ENCODE results near the gene TRIM54. TPM values are rescaled to one million over a fixed set of nuclear protein-coding genes. Genes with fewer than 3 reads are reported as not detected.

The TRIM54 gene
- total and polyA plus RNA-seq, 2 of the 8 experiments (the other 6 are each of a cell fraction or from before 2014, with no cell fraction given): 3.9 to 5.8 TPM

DNA sequence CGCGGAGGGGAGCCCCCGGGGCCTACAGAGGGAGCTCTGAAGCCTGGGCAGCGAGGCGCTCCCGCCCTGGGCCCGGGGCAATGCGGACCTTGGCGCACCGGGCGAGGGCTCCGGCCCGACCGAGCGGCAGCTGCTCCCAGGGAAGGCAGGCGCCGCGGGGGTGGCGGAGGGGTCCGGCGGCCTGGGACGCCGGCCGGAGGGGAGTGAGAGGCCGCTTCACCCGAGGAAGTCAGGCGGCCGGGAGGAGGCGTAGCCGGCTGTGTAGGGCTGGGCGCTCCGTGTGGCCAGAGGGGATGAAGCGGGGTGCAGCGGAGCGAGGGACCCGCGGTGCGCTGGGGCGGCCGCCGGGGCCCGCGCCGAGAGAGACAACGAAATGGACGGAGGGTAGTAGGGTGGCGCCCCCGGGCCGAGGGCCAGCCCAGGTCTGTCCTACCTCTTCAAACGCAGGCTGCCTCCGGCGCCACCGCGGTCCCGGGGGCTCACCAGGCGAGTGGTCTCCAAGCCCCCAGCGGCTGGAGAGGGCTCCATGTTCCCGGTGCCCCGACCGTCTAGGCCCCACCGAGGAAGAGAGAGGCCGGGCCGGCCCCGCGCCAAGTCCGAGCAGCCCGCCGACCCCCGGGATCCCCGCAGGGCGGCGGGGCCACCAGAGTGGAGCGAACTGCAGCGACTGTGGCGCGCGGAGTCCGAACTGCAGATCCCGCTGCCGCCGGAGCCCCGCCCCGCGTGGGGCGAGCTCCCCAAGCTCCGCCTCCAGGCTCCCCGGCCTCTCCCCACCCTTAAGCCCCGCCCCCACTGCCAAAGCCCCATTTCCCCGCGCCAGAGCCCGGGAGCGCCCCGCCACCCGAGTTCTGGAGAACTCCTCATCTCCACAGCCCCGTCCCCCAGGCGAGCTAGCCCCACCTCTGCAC, 19.6 kb upstream of the TRIM54 start, which contains the start of gene SLC30A3 (continued):
- TF ChIP-seq NANOG (IDR thresholded peaks at IDR 0.05; ENCODE audit: insufficient read depth, low read depth, low read length, poor library complexity, severe bottlenecking): no peak
- peak; percentile 64 for TF ChIP-seq ASH2L (IDR thresholded peaks at IDR 0.05; ENCODE audit: low read length)
- no peak for TF ChIP-seq SP4 (IDR thresholded peaks at IDR 0.05; ENCODE audit: low read length)
- no peak for TF ChIP-seq CTBP2 (IDR thresholded peaks at IDR 0.05; ENCODE audit: borderline replicate concordance, insufficient read depth, insufficient read length, low read length)
- no peak for TF ChIP-seq EZH2 (IDR thresholded peaks at IDR 0.05; ENCODE audit: low read depth, low read length, severe bottlenecking)
- TF ChIP-seq CHD2 (IDR thresholded peaks at IDR 0.05; ENCODE audit: low read length): no peak
- 0 out of 2 replicates have a peak, but pooled peaks have one; percentile 30 for TF ChIP-seq TAF1 (IDR thresholded peaks at IDR 0.05; ENCODE audit: low read depth, low read length)
- no peak for TF ChIP-seq BACH1 (IDR thresholded peaks at IDR 0.05; ENCODE audit: low read length)
- peak; percentile 30 for TF ChIP-seq PHF8 (conservative IDR thresholded peaks at IDR 0.05; ENCODE audit: low read depth, low read length)
- TF ChIP-seq RXRA (IDR thresholded peaks at IDR 0.05; ENCODE audit: insufficient read depth, low read depth, low read length): no peak
- no peak for TF ChIP-seq SP1 (IDR thresholded peaks at IDR 0.05; ENCODE audit: low read depth, low read length)
- no peak for TF ChIP-seq EP300 (IDR thresholded peaks at IDR 0.05; ENCODE audit: borderline replicate concordance in 1 of 2, low read depth in 2 of 2, low read length in 2 of 2)
- TF ChIP-seq FOSL1 (IDR thresholded peaks at IDR 0.05; ENCODE audit: insufficient read depth, low read depth, low read length): no peak
- TF ChIP-seq RAD21 (IDR thresholded peaks at IDR 0.05 in 1 of 2, conservative IDR thresholded peaks at IDR 0.05 in 1 of 2; ENCODE audit: low read depth in 2 of 2, low read length in 2 of 2): no peak; a peak in 1 of 4 replicates
- peak in 1 of 2 experiments; percentile 35; a peak in 1 of 4 replicates for TF ChIP-seq SIN3A (conservative IDR thresholded peaks at IDR 0.05 in 1 of 2, IDR thresholded peaks at IDR 0.05 in 1 of 2; ENCODE audit: low read depth in 1 of 2, low read length in 2 of 2)
- no peak for TF ChIP-seq JUN (IDR thresholded peaks at IDR 0.05; ENCODE audit: low read depth, low read length)
- TF ChIP-seq SUZ12 (IDR thresholded peaks at IDR 0.05; ENCODE audit: low read length): peak; percentile 2; the same call in 1 of the 2 replicates
- TF ChIP-seq HDAC2 (IDR thresholded peaks at IDR 0.05; ENCODE audit: borderline replicate concordance in 1 of 2, low read depth in 2 of 2, low read length in 2 of 2): peak in 1 of 2 experiments; percentile 23; a peak in 1 of 4 replicates
- peak; percentile 99 for TF ChIP-seq KDM4A (IDR thresholded peaks at IDR 0.05; ENCODE audit: low read depth, low read length, severe bottlenecking)

Data from H1 (cell line).